H9 (cell line): ENCODE data around the gene DNAAF5. TPM values are rescaled to one million over a fixed set of nuclear protein-coding genes. Genes with fewer than 3 reads are reported as not detected.

Experiments used
- DNase-seq: peaks from one replicate; pipeline ENCODE4 v3.0.0-alpha.2; 2017
- H2AFZ ChIP-seq: one replicate; pipeline ENCODE4 v1.6.1; 2013; ENCODE audit warnings: mild to moderate bottlenecking, low read length, control low read depth, moderate library complexity
- H2AK5ac ChIP-seq: 2 replicates; pipeline ENCODE4 v1.6.1; 2013; ENCODE audit warnings: low read length, control low read depth, mixed read lengths; ENCODE audit not compliant: insufficient read length
- H2BK120ac ChIP-seq: one replicate; pipeline ENCODE4 v1.6.1; 2013; ENCODE audit warnings: low read depth, mild to moderate bottlenecking, low read length, control low read depth, inconsistent platforms; ENCODE audit not compliant: poor library complexity, severe bottlenecking
- H2BK12ac ChIP-seq: 2 replicates; pipeline ENCODE4 v1.6.1; 2013; ENCODE audit warnings: low read length, control low read depth, mixed read lengths, low read depth; ENCODE audit not compliant: insufficient read length
- H2BK15ac ChIP-seq: 2 replicates; pipeline ENCODE4 v1.6.1; 2013; ENCODE audit warnings: low read depth, low read length, control low read depth
- H2BK20ac ChIP-seq: one replicate; pipeline ENCODE4 v1.6.1; 2013; ENCODE audit warnings: low read depth, mild to moderate bottlenecking, low read length, control low read depth, inconsistent platforms; ENCODE audit not compliant: poor library complexity, severe bottlenecking
- H2BK5ac ChIP-seq: 2 replicates; pipeline ENCODE4 v1.6.1; 2013; ENCODE audit warnings: low read length, control low read depth, mixed read lengths; ENCODE audit not compliant: insufficient read length
- H3K14ac ChIP-seq: 2 replicates; pipeline ENCODE4 v1.6.1; 2013; ENCODE audit warnings: low read length, control low read depth; ENCODE audit not compliant: insufficient read depth
- H3K18ac ChIP-seq: 2 replicates; pipeline ENCODE4 v1.6.1; 2013; ENCODE audit warnings: low read depth, mild to moderate bottlenecking, mixed read lengths, low read length, control low read depth; ENCODE audit not compliant: insufficient read length
- H3K23ac ChIP-seq: 2 replicates; pipeline ENCODE4 v1.6.1; 2013; ENCODE audit warnings: low read length, control low read depth, mixed read lengths, low read depth; ENCODE audit not compliant: insufficient read length
- H3K23me2 ChIP-seq: 2 replicates; pipeline ENCODE4 v1.6.1; 2013; ENCODE audit warnings: low read depth, mild to moderate bottlenecking, mixed read lengths, low read length, control low read depth; ENCODE audit not compliant: insufficient read length, poor library complexity, severe bottlenecking
- H3K27ac ChIP-seq: 2 replicates; pipeline ENCODE4 v1.5.1; 2013; ENCODE audit warnings: low read length, control low read depth, mixed read lengths, low read depth; ENCODE audit not compliant: insufficient read length
- H3K27me3 ChIP-seq: 2 replicates; pipeline ENCODE4 v1.6.1; 2013; ENCODE audit warnings: low read length, control low read depth, inconsistent platforms; ENCODE audit not compliant: insufficient read depth
- H3K4ac ChIP-seq: 2 replicates; pipeline ENCODE4 v1.6.1; 2013; ENCODE audit warnings: low read depth, mild to moderate bottlenecking, control low read depth, inconsistent platforms, low read length, moderate library complexity
- H3K4me1 ChIP-seq: 2 replicates; pipeline ENCODE4 v1.6.1; 2013; ENCODE audit warnings: low read length, control low read depth, inconsistent platforms; ENCODE audit not compliant: insufficient read depth
- H3K4me2 ChIP-seq: 2 replicates; pipeline ENCODE4 v1.6.1; 2013; ENCODE audit warnings: low read length, control low read depth, mixed read lengths; ENCODE audit not compliant: insufficient read length, insufficient read depth
- H3K56ac ChIP-seq: 2 replicates; pipeline ENCODE4 v1.6.1; 2013; ENCODE audit warnings: low read depth, mild to moderate bottlenecking, mixed read lengths, low read length, control low read depth; ENCODE audit not compliant: insufficient read length
- H3K79me1 ChIP-seq: 2 replicates; pipeline ENCODE4 v1.6.1; 2013; ENCODE audit warnings: low read depth, mild to moderate bottlenecking, moderate library complexity, low read length, control low read depth, inconsistent platforms; ENCODE audit not compliant: insufficient read depth, poor library complexity, severe bottlenecking
- H3K79me2 ChIP-seq: 2 replicates; pipeline ENCODE4 v1.6.1; 2013; ENCODE audit warnings: low read length, control low read depth, inconsistent platforms; ENCODE audit not compliant: insufficient read depth
- H3K9ac ChIP-seq: 2 replicates; pipeline ENCODE4 v1.6.1; 2013; ENCODE audit warnings: low read length, control low read depth, mixed read lengths; ENCODE audit not compliant: insufficient read length; ENCODE audit errors: extremely low read depth
- H3K9me3 ChIP-seq: one replicate; pipeline ENCODE4 v1.6.1; 2013; ENCODE audit warnings: low read depth, low read length, inconsistent platforms; ENCODE audit not compliant: control insufficient read depth
- H3T11ph ChIP-seq: one replicate; pipeline ENCODE4 v1.6.1; 2013; ENCODE audit warnings: mild to moderate bottlenecking, low read length, control low read depth, inconsistent platforms
- H4K20me1 ChIP-seq: one replicate; pipeline ENCODE4 v1.6.1; 2013; ENCODE audit not compliant: control insufficient read depth, insufficient read length, insufficient read depth
- H4K5ac ChIP-seq: 2 replicates; pipeline ENCODE4 v1.6.1; 2013; ENCODE audit warnings: low read depth, mild to moderate bottlenecking, mixed read lengths, low read length, control low read depth; ENCODE audit not compliant: insufficient read length
- H4K8ac ChIP-seq: replicated peaks from 2 replicates; pipeline ENCODE4 v1.6.1; 2013; ENCODE audit warnings: low read length, control low read depth, mixed read lengths, low read depth; ENCODE audit not compliant: insufficient read length
- H4K91ac ChIP-seq: 2 replicates; pipeline ENCODE4 v1.6.1; 2013; ENCODE audit warnings: low read depth, mild to moderate bottlenecking, moderate library complexity, mixed read lengths, low read length, control low read depth; ENCODE audit not compliant: insufficient read length
- H3K27ac Mint-ChIP-seq, 3 experiments: 2 replicates in 2 of 3; 3 replicates in 1 of 3; pipeline ENCODE4 v1.8.0; 2020 to 2021; ENCODE audit warnings: mixed read lengths in 3 of 3, mild to moderate bottlenecking in 1 of 3, moderate library complexity in 1 of 3
- H3K27me3 Mint-ChIP-seq: 2 replicates; pipeline ENCODE4 v1.8.0; 2021; ENCODE audit warnings: low read depth, mild to moderate bottlenecking, moderate library complexity, mixed read lengths
- H3K36me3 Mint-ChIP-seq, 3 experiments: 2 replicates in 2 of 3; 3 replicates in 1 of 3; pipeline ENCODE4 v1.8.0; 2020 to 2021; ENCODE audit warnings: low read depth in 3 of 3, mixed read lengths in 3 of 3; ENCODE audit not compliant: insufficient read depth in 1 of 3
- H3K4me1 Mint-ChIP-seq, 2 experiments: 2 replicates each; pipeline ENCODE4 v1.8.0; 2020; ENCODE audit warnings: mixed read lengths in 2 of 2
- H3K4me3 Mint-ChIP-seq, 2 experiments: 2 replicates in 1 of 2; 3 replicates in 1 of 2; pipeline ENCODE4 v1.8.0; 2020 to 2021; ENCODE audit warnings: mild to moderate bottlenecking in 2 of 2, mixed read lengths in 2 of 2, moderate library complexity in 1 of 2
- H3K9me3 Mint-ChIP-seq, 2 experiments: 2 replicates in 1 of 2; 3 replicates in 1 of 2; pipeline ENCODE4 v1.8.0; 2020; ENCODE audit warnings: mild to moderate bottlenecking in 2 of 2, mixed read lengths in 2 of 2, moderate library complexity in 1 of 2
- WGBS: extraction: QIAGEN DNeasy Blood & Tissue Kit; methylation state at CpG from one replicate; pipeline ENCODE4 v1.1.7; 2013; ENCODE audit warnings: missing lambda C conversion rate, low lambda C conversion rate, mixed read lengths; ENCODE audit not compliant: insufficient read length; ENCODE audit errors: extremely low coverage; 5-methylcytosine and 5-hydroxymethylcytosine counted together
- total RNA-seq: library from RNA; stranded (reverse); gene quantifications from 2 replicates; pipeline ENCODE4 v1.2.1, GENCODE V29; 2021
- TF ChIP-seq, protein P1 (sequence below): fragments of 200-600 bp; sonication (generic); conservative IDR thresholded peaks from 3 replicates; pipeline ENCODE4 v1.8.0; 2021; ENCODE audit warnings: antibody characterized with exemption, mild to moderate bottlenecking

The DNAAF5 gene
- total RNA-seq, 1 experiment from 2014 or later = 43.5 TPM

DNA sequence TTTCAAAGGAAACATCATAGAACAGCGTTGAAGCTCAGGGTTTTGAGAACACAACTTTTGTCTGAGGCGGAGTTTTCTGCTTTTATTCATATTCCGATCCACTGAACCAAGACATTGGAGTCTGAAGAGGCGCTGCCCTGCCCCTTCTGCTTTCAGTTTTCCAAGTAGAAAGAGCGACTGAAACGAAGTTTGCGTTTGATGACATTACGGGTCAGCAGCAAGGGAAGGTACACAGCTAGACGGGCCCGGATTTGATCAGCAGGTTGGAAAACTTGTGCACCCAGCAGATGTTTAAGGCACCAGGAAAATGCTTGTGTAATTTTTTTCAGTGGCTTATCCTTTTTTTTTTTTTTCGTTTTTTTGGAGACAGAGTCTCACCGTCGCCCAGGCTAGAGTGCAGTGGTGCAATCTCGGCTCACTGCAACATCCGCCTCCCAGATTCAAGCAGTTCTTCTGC lies 106.5 kb downstream of the DNAAF5 start:
- no peak overlapping the region for H2BK20ac ChIP-seq
- no peak overlapping the region for H3K27ac ChIP-seq
- no peak overlapping the region for H4K5ac ChIP-seq
- peaks cover 3% of the 10 kb centered on the region for H3K23me2 ChIP-seq
- TF ChIP-seq, protein P1, sequence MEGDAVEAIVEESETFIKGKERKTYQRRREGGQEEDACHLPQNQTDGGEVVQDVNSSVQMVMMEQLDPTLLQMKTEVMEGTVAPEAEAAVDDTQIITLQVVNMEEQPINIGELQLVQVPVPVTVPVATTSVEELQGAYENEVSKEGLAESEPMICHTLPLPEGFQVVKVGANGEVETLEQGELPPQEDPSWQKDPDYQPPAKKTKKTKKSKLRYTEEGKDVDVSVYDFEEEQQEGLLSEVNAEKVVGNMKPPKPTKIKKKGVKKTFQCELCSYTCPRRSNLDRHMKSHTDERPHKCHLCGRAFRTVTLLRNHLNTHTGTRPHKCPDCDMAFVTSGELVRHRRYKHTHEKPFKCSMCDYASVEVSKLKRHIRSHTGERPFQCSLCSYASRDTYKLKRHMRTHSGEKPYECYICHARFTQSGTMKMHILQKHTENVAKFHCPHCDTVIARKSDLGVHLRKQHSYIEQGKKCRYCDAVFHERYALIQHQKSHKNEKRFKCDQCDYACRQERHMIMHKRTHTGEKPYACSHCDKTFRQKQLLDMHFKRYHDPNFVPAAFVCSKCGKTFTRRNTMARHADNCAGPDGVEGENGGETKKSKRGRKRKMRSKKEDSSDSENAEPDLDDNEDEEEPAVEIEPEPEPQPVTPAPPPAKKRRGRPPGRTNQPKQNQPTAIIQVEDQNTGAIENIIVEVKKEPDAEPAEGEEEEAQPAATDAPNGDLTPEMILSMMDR = no peak
- H2BK120ac ChIP-seq = no peak overlapping the region
- H3K23ac ChIP-seq = no peak overlapping the region
- H3K56ac ChIP-seq = no peak overlapping the region
- Mint-ChIP-seq H3K4me3 (no peak overlapping the region), H3K36me3 (peaks cover 14 to 38% (median 27%) of the 10 kb centered on the region in 3 experiments), H3K27me3 (no peaks in the 10 kb centered on the region), H3K9me3 (no peaks in the 10 kb centered on the region), H3K4me1 (peaks cover 40 to 42% of the 10 kb centered on the region in 2 experiments), H3K27ac (peak overlapping the region; percentile 34 to 91 (median 44); a peak in 6 of 7 replicates)
- H3T11ph ChIP-seq = no peak overlapping the region
- H2BK12ac ChIP-seq = no peak overlapping the region
- no peak for DNase-seq
- no peak overlapping the region for H3K4ac ChIP-seq
- H2AFZ ChIP-seq = no peak overlapping the region
- peaks cover 12% of the 10 kb centered on the region for H3K4me1 ChIP-seq
- no peak overlapping the region for H2BK5ac ChIP-seq
- WGBS = no CpG with 5 or more reads among the region's 15 CpGs
- H3K27me3 ChIP-seq = no peaks in the 10 kb centered on the region
- H3K18ac ChIP-seq = no peak overlapping the region
- H3K79me2 ChIP-seq = peaks cover 58% of the 10 kb centered on the region; the same call in 1 of the 2 replicates
- no peaks in the 10 kb centered on the region for H4K20me1 ChIP-seq
- no peak overlapping the region for H4K8ac ChIP-seq
- H3K9me3 ChIP-seq = no peaks in the 10 kb centered on the region
- peaks cover 14% of the 10 kb centered on the region for H3K79me1 ChIP-seq
- no peak overlapping the region for H3K9ac ChIP-seq
- H2AK5ac ChIP-seq = no peak overlapping the region
- no peak overlapping the region for H3K4me2 ChIP-seq
- no peak overlapping the region for H3K14ac ChIP-seq
- no peak overlapping the region for H2BK15ac ChIP-seq
- H4K91ac ChIP-seq = no peak overlapping the region
